Esophagus squamous epithelium (tissue), 4 donors: Measurements from ENCODE around the gene DAD1.

Source experiments
- CTCF ChIP-seq, 6 experiments: fragments of 450-650 bp in 4 of 6; fragments of 200-600 bp in 2 of 6; sonication (generic) in 2 of 6; IDR thresholded peaks; one replicate each; pipeline ENCODE4 v1.5.1; 2016 to 2019; ENCODE audit warnings: antibody characterized with exemption in 6 of 6, mild to moderate bottlenecking in 4 of 6, moderate library complexity in 4 of 6
- POLR2A ChIP-seq, 4 donors: fragments of 450-650 bp; IDR thresholded peaks; one replicate each; pipeline ENCODE4 v1.6.1; 2017; ENCODE audit warnings: antibody characterized with exemption in 4 of 4, mild to moderate bottlenecking in 4 of 4, moderate library complexity in 3 of 4

GRCh38 chr14:22552001-22552826 lies 36.8 kb downstream of the DAD1 start:
- TF ChIP-seq CTCF (IDR thresholded peaks at IDR 0.05) (no peak), POLR2A (IDR thresholded peaks at IDR 0.05) (no peak)
